Stromal cell of bone marrow (primary cell): ENCODE data around the gene ZIC5.

Experiments
- DNase-seq: peaks from one replicate; pipeline ENCODE4 v3.0.0-alpha.2; 2012; ENCODE audit warnings: low read depth

ZIC5 gene

DNA sequence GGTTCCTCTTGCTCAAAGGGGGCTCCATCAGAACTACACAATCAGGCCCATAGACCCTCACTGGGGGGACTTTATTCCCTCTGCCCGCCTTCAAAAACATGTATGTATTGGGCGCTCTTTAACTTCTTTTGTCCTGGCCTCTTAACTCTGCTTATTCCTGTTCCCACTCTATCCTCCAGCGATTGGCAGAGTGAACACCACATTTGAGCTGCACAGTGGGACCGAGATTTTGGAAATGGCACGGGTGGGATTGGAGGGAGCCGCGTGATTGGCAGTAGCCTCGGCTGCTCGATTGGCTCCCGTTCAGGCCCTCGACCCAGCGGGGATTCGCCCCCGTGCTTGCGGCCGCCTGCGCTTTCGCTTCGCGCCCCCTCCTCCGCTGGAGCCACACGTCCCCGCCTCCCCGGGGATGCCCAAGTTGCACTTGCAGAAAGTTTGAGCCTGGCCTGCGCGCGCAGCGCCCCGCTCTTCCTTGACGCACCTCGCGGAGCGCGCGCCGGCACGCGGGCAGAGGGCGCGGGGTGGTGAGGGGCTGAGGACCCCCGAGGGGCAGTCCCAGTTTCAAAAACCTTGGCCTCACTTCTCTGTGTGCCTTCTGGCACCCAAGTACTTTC, at the start of gene ZIC5:
ZIC5 (minus strand) TSS at position 192 of the 614 bp plus-strand sequence; CDS start at position 28, 164 bp downstream.
- DNase-seq: no peak

- DNase-seq: no peak
These were observed 48.3 kb upstream of the ZIC5 start for GRCh38 chr13:100019780-100020356.

DNA sequence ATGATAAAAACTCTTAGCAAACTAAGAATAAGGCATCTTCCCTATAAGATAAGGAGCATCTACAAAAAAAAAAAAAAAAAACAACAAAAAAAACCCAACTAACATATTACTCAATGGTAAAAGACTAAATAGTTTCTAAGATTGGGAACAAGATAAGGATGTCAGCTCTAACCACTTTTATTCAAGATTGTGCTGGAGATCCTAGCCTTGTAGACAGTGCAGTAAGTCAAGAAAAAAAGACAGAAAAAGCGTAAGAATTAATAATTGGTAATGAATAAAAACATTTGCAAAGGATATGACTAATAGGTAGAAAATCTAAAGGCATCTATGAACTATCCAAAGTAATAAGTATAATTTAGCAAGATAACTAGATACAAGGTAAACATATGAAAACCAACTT, 43.1 kb upstream of the ZIC5 start:
- DNase-seq: no peak

GRCh38 chr13:99998261-99998660, 26.7 kb upstream of the ZIC5 start:
- DNase-seq: no peak

GRCh38 chr13:99997702-99998214, 26.2 kb upstream of the ZIC5 start:
- DNase-seq: no peak

DNA sequence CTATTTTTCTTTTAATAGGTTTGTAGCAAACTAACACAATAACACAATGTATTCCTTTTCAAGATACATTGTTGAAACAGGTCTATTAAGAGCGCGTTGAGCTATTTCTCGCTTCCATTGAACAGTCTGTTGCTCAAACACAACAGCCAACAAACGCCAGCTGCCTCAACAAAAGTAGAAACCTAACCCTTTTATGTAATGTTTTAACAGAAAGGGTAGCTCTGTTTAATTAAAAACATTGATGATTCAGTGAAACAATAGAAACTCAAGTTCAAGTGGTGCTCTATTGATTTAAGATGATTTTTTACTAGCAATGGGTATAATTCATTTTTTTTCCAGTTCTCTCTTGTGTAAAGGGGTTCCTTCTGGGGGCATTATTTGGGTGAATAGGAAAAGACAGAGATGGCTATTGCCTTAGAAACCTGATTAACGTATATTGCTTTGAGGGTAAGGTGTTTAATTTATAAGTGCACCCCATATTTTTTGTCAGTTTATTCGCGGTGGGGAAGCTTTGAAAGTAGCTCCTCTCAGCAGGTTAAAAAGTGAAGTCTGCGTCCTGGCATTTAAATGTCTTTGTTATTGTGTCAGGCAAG, 24.9 kb upstream of the ZIC5 start:
- no peak for DNase-seq

DNA sequence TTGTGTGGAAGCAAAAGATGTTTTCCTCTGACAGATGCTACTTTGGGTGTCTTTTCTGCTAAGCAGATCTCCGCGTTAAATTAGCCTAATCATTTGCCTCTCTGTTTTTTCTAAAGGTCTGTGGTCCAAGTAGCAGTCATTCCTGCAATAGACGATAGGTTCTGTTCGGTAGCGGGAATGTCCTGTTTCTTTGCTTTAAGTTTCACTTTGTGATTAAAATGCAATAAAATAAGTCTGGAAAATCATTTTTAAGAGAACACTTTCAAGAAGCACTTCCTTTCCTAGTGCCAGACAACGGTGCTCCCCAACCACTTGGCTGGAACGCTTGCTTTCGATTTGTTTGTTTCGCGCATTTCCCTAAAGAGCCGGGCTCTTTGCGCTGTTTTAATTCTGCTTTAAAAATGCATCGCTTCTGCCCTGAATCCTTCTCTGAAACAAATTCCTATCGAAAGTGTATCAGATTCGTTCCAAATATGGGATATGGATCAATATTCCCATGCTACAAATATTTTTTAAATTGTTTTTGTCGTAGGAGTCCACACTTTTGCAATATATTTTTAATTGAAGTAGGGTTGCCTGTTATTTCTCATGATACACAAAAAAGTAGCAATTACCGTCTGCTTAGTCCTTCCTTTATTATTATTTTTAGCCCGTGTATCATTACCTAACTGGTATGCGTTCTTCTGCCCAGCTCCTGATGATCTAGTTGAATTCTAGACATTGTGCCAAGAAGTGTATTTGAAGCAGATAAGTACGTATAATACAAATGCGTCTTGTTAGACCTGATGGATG, 24.2 kb upstream of the ZIC5 start:
- DNase-seq: no peak

DNA sequence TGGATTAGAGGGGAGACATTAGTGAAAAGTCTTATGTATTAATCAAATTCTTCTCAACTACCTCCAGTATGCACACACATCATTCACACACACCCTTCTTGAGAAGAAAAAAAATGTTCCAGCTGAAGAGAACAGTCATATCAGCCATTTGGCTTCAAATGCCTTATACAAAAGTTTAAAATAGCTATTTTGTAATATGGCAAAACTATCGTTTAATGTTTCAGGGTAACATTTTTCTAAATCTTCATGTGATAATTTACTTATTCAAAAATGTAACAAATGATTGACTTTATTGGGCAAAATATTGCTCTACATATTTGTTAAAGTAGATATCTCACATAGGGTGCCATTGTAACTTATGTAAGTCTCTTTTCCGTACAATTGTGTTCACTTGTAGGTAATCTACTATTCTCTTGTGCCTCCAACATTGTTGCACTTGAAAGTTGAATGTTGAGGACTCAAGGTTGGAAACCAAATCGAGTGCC, 23.6 kb upstream of the ZIC5 start:
- no peak for DNase-seq

- DNase-seq: no peak
These were observed 23.1 kb upstream of the ZIC5 start for GRCh38 chr13:99994638-99995020.

DNA sequence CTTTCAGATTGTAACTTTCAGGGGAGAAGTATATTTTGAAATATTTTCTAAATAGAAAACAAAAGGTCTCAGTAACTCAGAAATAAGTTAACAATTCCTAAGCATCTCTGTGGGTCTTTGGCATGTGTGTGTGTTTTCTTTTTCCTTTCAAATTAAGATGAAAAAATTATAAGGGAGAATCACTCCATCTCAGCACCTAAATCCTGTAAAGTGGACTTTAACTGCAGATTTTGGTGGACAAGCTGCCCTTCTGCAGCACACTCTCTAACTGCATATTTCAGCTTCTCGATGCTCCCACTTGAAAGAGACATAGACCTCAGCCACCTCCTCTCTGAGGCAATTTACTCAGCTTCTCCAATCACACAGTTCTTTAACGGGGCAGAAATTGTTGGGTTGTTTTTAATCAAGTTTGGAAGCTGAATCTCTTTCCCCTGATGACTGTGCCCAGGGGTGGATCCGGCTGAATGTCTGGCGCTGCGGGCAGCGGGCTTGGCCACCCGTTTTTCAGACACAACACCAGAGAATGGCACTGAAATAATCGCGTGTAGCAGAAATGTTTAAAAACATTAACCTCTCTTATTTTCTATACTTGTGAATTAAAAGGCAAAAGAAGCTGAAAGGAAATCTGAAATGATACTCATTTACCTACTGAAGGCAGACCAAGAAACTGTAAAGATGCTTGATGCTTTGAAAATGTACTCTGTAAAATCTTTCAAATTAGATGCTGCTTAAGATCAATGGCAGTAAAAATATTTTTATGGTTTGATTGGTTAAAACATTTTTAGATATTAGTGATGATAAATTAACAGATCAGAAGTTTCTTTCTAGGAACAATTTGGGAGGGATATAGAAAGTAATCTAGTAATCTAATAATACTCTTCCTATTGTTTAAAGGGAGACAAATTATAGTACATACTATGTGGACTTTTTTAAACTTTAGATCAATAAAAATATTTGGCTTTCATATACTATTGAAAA, 22.4 kb upstream of the ZIC5 start:
- no peak for DNase-seq

DNA sequence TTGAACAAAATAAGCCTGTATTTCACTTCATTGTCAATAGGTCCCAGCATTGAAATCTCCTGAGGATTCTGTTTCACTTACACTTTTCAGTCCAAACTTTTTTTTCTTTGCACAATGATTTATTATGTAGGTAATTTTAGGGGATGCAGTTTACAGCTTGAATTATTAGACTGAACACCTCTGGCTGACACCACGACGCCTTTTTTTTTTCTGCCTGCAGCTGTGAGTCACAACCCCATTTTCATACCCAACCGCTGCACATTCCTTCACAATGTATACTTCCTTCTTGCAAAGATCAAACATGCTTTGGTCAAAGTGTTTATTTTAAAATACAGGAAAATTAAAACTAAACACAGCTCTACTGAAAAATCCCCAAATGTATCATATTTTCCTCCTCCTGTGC, 21.4 kb upstream of the ZIC5 start:
- DNase-seq: no peak

- no peak for DNase-seq
These were observed 20.5 kb upstream of the ZIC5 start for GRCh38 chr13:99991828-99992775.

DNA sequence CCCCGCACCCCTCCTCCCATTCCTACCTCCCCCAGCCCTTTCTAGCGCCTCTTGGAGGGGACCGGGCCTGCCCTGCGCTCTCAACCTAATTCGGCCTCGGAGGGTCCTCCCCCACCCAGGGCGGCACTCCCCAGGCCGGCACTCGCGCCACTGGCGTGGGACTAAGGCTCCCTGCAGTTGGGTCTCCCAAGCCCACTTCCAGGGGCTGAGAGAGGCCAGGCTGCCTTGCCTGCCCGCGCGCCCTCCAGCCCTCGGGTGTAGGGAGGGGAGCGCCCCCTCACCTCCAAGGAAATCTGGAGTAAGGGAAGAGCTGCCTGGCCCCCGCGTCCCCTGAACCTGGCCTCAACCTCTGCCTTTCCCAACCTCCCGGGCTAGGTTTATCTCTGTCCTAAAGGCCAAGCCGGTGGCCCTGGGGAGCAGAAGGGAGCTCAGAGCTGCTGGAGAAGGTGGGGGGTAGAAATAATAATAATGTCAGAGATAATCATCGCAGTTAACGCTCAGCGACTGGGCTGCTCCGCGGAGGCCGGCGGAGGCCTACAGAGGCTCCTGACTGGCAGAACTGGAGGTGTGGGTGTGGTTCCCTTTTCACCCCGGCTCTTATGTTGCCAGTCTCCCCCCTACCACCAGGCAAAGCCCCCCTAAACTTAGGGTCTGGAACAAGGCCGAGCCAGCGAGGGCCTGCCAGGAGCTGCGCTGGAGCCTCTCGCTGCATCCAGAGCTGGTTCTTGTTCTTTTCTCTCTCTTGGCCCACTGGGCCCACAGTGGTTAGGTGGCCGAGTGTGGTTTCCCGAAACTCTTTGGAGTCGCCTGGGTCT, 19.7 kb upstream of the ZIC5 start:
- DNase-seq: no peak

DNA sequence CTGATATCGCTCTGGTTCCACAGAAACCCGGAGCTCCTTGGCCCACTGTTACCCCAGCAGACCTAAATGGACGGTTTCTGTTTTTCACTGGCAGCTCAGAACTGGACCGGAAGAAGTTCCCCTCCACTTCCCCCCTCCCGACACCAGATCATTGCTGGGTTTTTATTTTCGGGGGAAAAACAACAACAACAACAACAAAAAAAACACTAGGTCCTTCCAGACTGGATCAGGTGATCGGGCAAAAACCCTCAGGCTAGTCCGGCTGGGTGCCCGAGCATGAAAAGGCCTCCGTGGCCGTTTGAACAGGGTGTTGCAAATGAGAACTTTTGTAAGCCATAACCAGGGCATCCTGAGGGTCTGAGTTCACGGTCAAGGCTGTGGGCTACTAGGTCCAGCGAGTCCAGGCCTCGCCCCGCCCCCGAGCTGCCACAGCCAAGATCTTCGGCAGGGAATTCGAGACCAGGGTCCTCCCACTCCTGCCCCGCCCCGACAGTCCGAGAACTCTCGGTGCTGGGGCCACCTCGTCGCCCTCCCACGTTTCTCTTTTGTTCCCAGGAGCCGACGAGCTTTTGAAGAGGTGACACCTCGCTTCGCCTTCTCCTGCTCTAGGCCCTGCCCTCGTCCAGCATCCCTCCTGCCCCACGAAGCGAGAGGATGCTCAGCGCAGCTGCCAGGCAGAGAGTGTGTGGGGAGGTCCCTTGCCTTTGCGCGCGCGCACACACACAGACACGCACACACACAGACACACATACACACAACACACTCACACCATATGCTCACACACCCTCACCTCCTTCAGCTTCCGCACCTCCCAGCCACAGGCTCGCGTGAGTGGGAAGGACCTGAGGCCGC, 18.8 kb upstream of the ZIC5 start:
- DNase-seq: no peak

- DNase-seq: no peak
These were observed 17.9 kb upstream of the ZIC5 start for GRCh38 chr13:99989276-99990125.

- DNase-seq: no peak
These were observed 17.1 kb upstream of the ZIC5 start for GRCh38 chr13:99988529-99989275.
